Esophagus (tissue), 2 donors: ENCODE data around the gene TGFBI. TPM values are rescaled to one million over a fixed set of nuclear protein-coding genes. Genes with fewer than 3 reads are reported as not detected.

Experiments
- H3K27ac ChIP-seq, 2 donors: one replicate each; pipeline ENCODE4 v1.5.1; 2013; ENCODE audit warnings: low read depth in 2 of 2, mild to moderate bottlenecking in 2 of 2, inconsistent platforms in 1 of 2, low read length in 1 of 2, moderate library complexity in 1 of 2
- H3K27me3 ChIP-seq, 2 donors: one replicate each; pipeline ENCODE4 v1.6.1; 2013; ENCODE audit warnings: low read length in 2 of 2, control low read depth in 1 of 2, mild to moderate bottlenecking in 1 of 2; ENCODE audit not compliant: insufficient read depth in 2 of 2, control insufficient read depth in 1 of 2
- H3K36me3 ChIP-seq, 2 donors: one replicate each; pipeline ENCODE4 v1.6.1; 2013; ENCODE audit warnings: low read length in 1 of 2; ENCODE audit not compliant: control insufficient read depth in 2 of 2, insufficient read depth in 2 of 2
- H3K4me1 ChIP-seq, 2 donors: one replicate each; pipeline ENCODE4 v1.6.1; 2013; ENCODE audit warnings: low read length in 1 of 2; ENCODE audit not compliant: control insufficient read depth in 2 of 2, insufficient read depth in 2 of 2
- H3K4me3 ChIP-seq, 2 donors: one replicate each; pipeline ENCODE4 v1.5.1; 2013; ENCODE audit warnings: low read length in 2 of 2, mild to moderate bottlenecking in 2 of 2, low read depth in 1 of 2, moderate library complexity in 1 of 2
- H3K9me3 ChIP-seq, 2 donors: one replicate each; pipeline ENCODE4 v1.6.1; 2013; ENCODE audit warnings: mild to moderate bottlenecking in 2 of 2, low read depth in 1 of 2, low read length in 1 of 2, moderate library complexity in 1 of 2; ENCODE audit not compliant: control insufficient read depth in 2 of 2, insufficient read depth in 1 of 2
- WGBS, 2 donors: extraction: QIAGEN DNeasy Blood & Tissue Kit; methylation state at CpG; one replicate each; pipeline ENCODE4 v1.1.7; 2013; 5-methylcytosine and 5-hydroxymethylcytosine counted together
- polyA plus RNA-seq, 2 donors: library from polyadenylated mRNA; stranded (reverse); fragments of 200-250 nt; gene quantifications; one replicate each; pipeline ENCODE4 v1.2.3, GENCODE V29; 2013
- donor health status: healthy with polysubstance abuse.
- donor health status: Bipolar disorder and iron deficiency.

TGFBI gene
- polyA plus RNA-seq, 2 donors = 13.9 to 14.0 TPM

- H3K9me3 ChIP-seq = no peaks in the 10 kb centered on the region
- H3K27ac ChIP-seq = no peak overlapping the region
- WGBS, 2 donors = 76 to 81% methylated on average over 21 of the region's 21 CpGs
- H3K36me3 ChIP-seq = no peaks in the 10 kb centered on the region
- peaks cover 0 to 2% of the 10 kb centered on the region in 2 donors for H3K4me1 ChIP-seq
- peaks cover 0 to 2% of the 10 kb centered on the region in 2 donors for H3K27me3 ChIP-seq
- H3K4me3 ChIP-seq = no peak overlapping the region
Measured at GRCh38 chr5:135990528-135991255, 38.1 kb upstream of the TGFBI start.

GRCh38 chr5:135991429-135991828 is 37.4 kb upstream of the TGFBI start:
- Histone ChIP-seq H3K36me3 (no peaks in the 10 kb centered on the region), H3K4me1 (peaks cover 0 to 2% of the 10 kb centered on the region in 2 donors), H3K9me3 (no peaks in the 10 kb centered on the region), H3K4me3 (no peak overlapping the region), H3K27me3 (peaks cover 0 to 2% of the 10 kb centered on the region in 2 donors), H3K27ac (no peak overlapping the region)
- WGBS, 2 donors = 78% methylated on average over 6 of the region's 6 CpGs

GRCh38 chr5:135993335-135993879 is 35.4 kb upstream of the TGFBI start:
- Histone ChIP-seq H3K9me3 (no peaks in the 10 kb centered on the region), H3K27me3 (peaks cover 0 to 2% of the 10 kb centered on the region in 2 donors), H3K4me1 (peaks cover 0 to 2% of the 10 kb centered on the region in 2 donors), H3K27ac (peak overlapping the region in 1 of 2 donors; percentile 56), H3K4me3 (no peak overlapping the region), H3K36me3 (no peaks in the 10 kb centered on the region)
- WGBS, 2 donors = 69 to 70% methylated on average over 6 of the region's 6 CpGs

- Histone ChIP-seq H3K27ac (peak overlapping the region in 1 of 2 donors; percentile 56), H3K4me1 (peaks cover 0 to 2% of the 10 kb centered on the region in 2 donors), H3K9me3 (no peaks in the 10 kb centered on the region), H3K4me3 (no peak overlapping the region), H3K27me3 (peaks cover 0 to 2% of the 10 kb centered on the region in 2 donors), H3K36me3 (no peaks in the 10 kb centered on the region)
- 46 to 56% methylated on average over 6 of the region's 6 CpGs for WGBS, 2 donors
Measured at GRCh38 chr5:135993880-135994636, 34.7 kb upstream of the TGFBI start.

GRCh38 chr5:135995976-135996375 is 32.8 kb upstream of the TGFBI start:
- H3K27ac ChIP-seq = no peak overlapping the region
- H3K36me3 ChIP-seq = no peaks in the 10 kb centered on the region
- peaks cover 0 to 2% of the 10 kb centered on the region in 2 donors for H3K27me3 ChIP-seq
- WGBS, 2 donors = 89 to 94% methylated on average over 3 of the region's 3 CpGs
- H3K4me1 ChIP-seq = no peaks in the 10 kb centered on the region
- no peaks in the 10 kb centered on the region for H3K9me3 ChIP-seq
- no peak overlapping the region for H3K4me3 ChIP-seq

GRCh38 chr5:135996611-135997010 is 32.2 kb upstream of the TGFBI start:
- Histone ChIP-seq H3K4me1 (no peaks in the 10 kb centered on the region), H3K36me3 (no peaks in the 10 kb centered on the region), H3K27ac (no peak overlapping the region), H3K4me3 (no peak overlapping the region), H3K9me3 (no peaks in the 10 kb centered on the region), H3K27me3 (peaks cover 0 to 2% of the 10 kb centered on the region in 2 donors)
- 84 to 94% methylated on average over 2 of the region's 2 CpGs for WGBS, 2 donors

- no peak overlapping the region for H3K27ac ChIP-seq
- WGBS, 2 donors = 69 to 81% methylated on average over 8 of the region's 8 CpGs
- H3K4me1 ChIP-seq = no peaks in the 10 kb centered on the region
- H3K36me3 ChIP-seq = no peaks in the 10 kb centered on the region
- no peaks in the 10 kb centered on the region for H3K9me3 ChIP-seq
- H3K27me3 ChIP-seq = peaks cover 0 to 2% of the 10 kb centered on the region in 2 donors
- H3K4me3 ChIP-seq = no peak overlapping the region
Measured at GRCh38 chr5:135997673-135998335, 31.0 kb upstream of the TGFBI start.

GRCh38 chr5:135998889-135999288 is 29.9 kb upstream of the TGFBI start:
- peaks cover 0 to 2% of the 10 kb centered on the region in 2 donors for H3K27me3 ChIP-seq
- no peaks in the 10 kb centered on the region for H3K9me3 ChIP-seq
- H3K27ac ChIP-seq = no peak overlapping the region
- no peaks in the 10 kb centered on the region for H3K4me1 ChIP-seq
- H3K4me3 ChIP-seq = no peak overlapping the region
- WGBS, 2 donors = 67 to 87% methylated on average over 6 of the region's 6 CpGs
- no peaks in the 10 kb centered on the region for H3K36me3 ChIP-seq

- Histone ChIP-seq H3K27ac (no peak overlapping the region), H3K36me3 (no peaks in the 10 kb centered on the region), H3K9me3 (no peaks in the 10 kb centered on the region), H3K27me3 (peaks cover 0 to 2% of the 10 kb centered on the region in 2 donors), H3K4me3 (no peak overlapping the region), H3K4me1 (no peaks in the 10 kb centered on the region)
- WGBS, 2 donors = 69 to 77% methylated on average over 8 of the region's 8 CpGs
Measured at GRCh38 chr5:135999406-136000139, 29.2 kb upstream of the TGFBI start.
